GM18870 (cell line): ENCODE results near the gene C2orf68.
A peak's percentile ranks its signal among the peaks of the same experiment; 100 is the strongest.
"Not testable (repeated sequence)": the region's sequence is repeated elsewhere in the genome, so short reads cannot be mapped to it uniquely, and the experiment has no call there.

Experiments used
- ATAC-seq: cut with Tn5 transposase; IDR thresholded peaks from one replicate; pipeline ENCODE4 v1.9.1; 2021; ENCODE audit warnings: moderate library complexity; ENCODE audit not compliant: unreplicated experiment

Gene C2orf68

GRCh38 chr2:85635011-85635410 lies 23.1 kb upstream of the C2orf68 start:
- ATAC-seq = no peak

- ATAC-seq = no peak
Observed at GRCh38 chr2:85631316-85631715, 19.4 kb upstream of the C2orf68 start.

GRCh38 chr2:85628658-85629057 lies 16.8 kb upstream of the C2orf68 start:
- ATAC-seq = no peak

- ATAC-seq = no peak
Observed at GRCh38 chr2:85623991-85624390, 12.1 kb upstream of the C2orf68 start.

GRCh38 chr2:85621338-85621737 lies 9.5 kb upstream of the C2orf68 start:
- ATAC-seq = no peak

GRCh38 chr2:85619617-85620016 lies 7.8 kb upstream of the C2orf68 start:
- ATAC-seq = no peak

GRCh38 chr2:85617723-85618122 lies 5.9 kb upstream of the C2orf68 start:
- ATAC-seq = not testable (repeated sequence)

GRCh38 chr2:85615413-85615728 lies 3.5 kb upstream of the C2orf68 start:
- ATAC-seq = no peak

- ATAC-seq = not testable (repeated sequence)
Observed at GRCh38 chr2:85614757-85615156, 2.9 kb upstream of the C2orf68 start.

- no peak for ATAC-seq
Observed at GRCh38 chr2:85613717-85614515, 2.0 kb upstream of the C2orf68 start.

GRCh38 chr2:85611217-85611704 lies 605 bp downstream of the C2orf68 start:
- ATAC-seq = no peak

- ATAC-seq = no peak
Observed at GRCh38 chr2:85607268-85608215, 4.3 kb downstream of the C2orf68 start.

- ATAC-seq = no peak
Observed at GRCh38 chr2:85606116-85606455, 5.8 kb downstream of the C2orf68 start.

- ATAC-seq = no peak
Observed at GRCh38 chr2:85605406-85606115, 6.3 kb downstream of the C2orf68 start.

GRCh38 chr2:85604568-85605339 lies 7.1 kb downstream of the C2orf68 start:
- no peak for ATAC-seq

- ATAC-seq = not testable (repeated sequence)
Observed at GRCh38 chr2:85604133-85604444, 7.8 kb downstream of the C2orf68 start.

GRCh38 chr2:85602476-85603234 lies 9.2 kb downstream of the C2orf68 start, which contains the start of gene TMEM150A:
Gene TMEM150A (minus strand): TSS chr2:85602698. CDS start chr2:85601948, 750 bp downstream.
- peak; percentile 72 for ATAC-seq

- ATAC-seq = peak; percentile 24
Observed at GRCh38 chr2:85601771-85602475, 9.9 kb downstream of the C2orf68 start.
